Neural crest cell (in vitro differentiated cells): Measurements from ENCODE around the gene NUP214. TPM values are rescaled to one million over a fixed set of nuclear protein-coding genes. Genes with fewer than 3 reads are reported as not detected.

Source experiments
- DNase-seq: peaks from one replicate; pipeline ENCODE4 v3.0.0; 2021; ENCODE audit warnings: low read depth, mixed read lengths, low spot score
- H3K27ac Mint-ChIP-seq: one replicate; pipeline ENCODE4 v1.8.0; 2021; ENCODE audit warnings: mild to moderate bottlenecking, mixed read lengths; ENCODE audit not compliant: unreplicated experiment
- H3K27me3 Mint-ChIP-seq: 2 replicates; pipeline ENCODE4 v1.8.0; 2021; ENCODE audit warnings: low read depth, mild to moderate bottlenecking, mixed read lengths
- H3K36me3 Mint-ChIP-seq: 2 replicates; pipeline ENCODE4 v1.8.0; 2021; ENCODE audit warnings: low read depth, mild to moderate bottlenecking, mixed read lengths
- H3K4me1 Mint-ChIP-seq: 2 replicates; pipeline ENCODE4 v1.8.0; 2021; ENCODE audit warnings: mixed read lengths
- H3K4me3 Mint-ChIP-seq: one replicate; pipeline ENCODE4 v1.8.0; 2021; ENCODE audit warnings: mild to moderate bottlenecking, mixed read lengths
- H3K9me3 Mint-ChIP-seq: 2 replicates; pipeline ENCODE4 v1.8.0; 2021; ENCODE audit warnings: mixed read lengths
- total RNA-seq: library from RNA; stranded (reverse); gene quantifications from 2 replicates; pipeline ENCODE4 v1.2.1, GENCODE V29; 2021
- TF ChIP-seq, protein P1 (sequence below): fragments of 200-600 bp; sonication (generic); conservative IDR thresholded peaks from 2 replicates; pipeline ENCODE4 v1.5.0; 2021; ENCODE audit warnings: antibody characterized with exemption, mild to moderate bottlenecking

The NUP214 gene
- total RNA-seq, 1 donor from 2014 or later, result 77.9 TPM

GRCh38 chr9:131082774-131083512 is 42.4 kb upstream of the NUP214 start:
- no peaks in the 10 kb centered on the region for H3K9me3 Mint-ChIP-seq
- no peaks in the 10 kb centered on the region for H3K4me1 Mint-ChIP-seq
- DNase-seq, result no peak
- no peaks in the 10 kb centered on the region for H3K27me3 Mint-ChIP-seq
- TF ChIP-seq, protein P1, sequence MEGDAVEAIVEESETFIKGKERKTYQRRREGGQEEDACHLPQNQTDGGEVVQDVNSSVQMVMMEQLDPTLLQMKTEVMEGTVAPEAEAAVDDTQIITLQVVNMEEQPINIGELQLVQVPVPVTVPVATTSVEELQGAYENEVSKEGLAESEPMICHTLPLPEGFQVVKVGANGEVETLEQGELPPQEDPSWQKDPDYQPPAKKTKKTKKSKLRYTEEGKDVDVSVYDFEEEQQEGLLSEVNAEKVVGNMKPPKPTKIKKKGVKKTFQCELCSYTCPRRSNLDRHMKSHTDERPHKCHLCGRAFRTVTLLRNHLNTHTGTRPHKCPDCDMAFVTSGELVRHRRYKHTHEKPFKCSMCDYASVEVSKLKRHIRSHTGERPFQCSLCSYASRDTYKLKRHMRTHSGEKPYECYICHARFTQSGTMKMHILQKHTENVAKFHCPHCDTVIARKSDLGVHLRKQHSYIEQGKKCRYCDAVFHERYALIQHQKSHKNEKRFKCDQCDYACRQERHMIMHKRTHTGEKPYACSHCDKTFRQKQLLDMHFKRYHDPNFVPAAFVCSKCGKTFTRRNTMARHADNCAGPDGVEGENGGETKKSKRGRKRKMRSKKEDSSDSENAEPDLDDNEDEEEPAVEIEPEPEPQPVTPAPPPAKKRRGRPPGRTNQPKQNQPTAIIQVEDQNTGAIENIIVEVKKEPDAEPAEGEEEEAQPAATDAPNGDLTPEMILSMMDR, result no peak
- H3K36me3 Mint-ChIP-seq, result no peaks in the 10 kb centered on the region
- H3K27ac Mint-ChIP-seq, result no peak overlapping the region
- no peak overlapping the region for H3K4me3 Mint-ChIP-seq

- no peaks in the 10 kb centered on the region for H3K27me3 Mint-ChIP-seq
- no peak overlapping the region for H3K27ac Mint-ChIP-seq
- no peaks in the 10 kb centered on the region for H3K9me3 Mint-ChIP-seq
- H3K4me3 Mint-ChIP-seq, result no peak overlapping the region
- TF ChIP-seq, protein P1, result no peak
- H3K36me3 Mint-ChIP-seq, result no peaks in the 10 kb centered on the region
- DNase-seq, result no peak
- no peaks in the 10 kb centered on the region for H3K4me1 Mint-ChIP-seq
These were observed 40.6 kb upstream of the NUP214 start for GRCh38 chr9:131084661-131085369.

DNA sequence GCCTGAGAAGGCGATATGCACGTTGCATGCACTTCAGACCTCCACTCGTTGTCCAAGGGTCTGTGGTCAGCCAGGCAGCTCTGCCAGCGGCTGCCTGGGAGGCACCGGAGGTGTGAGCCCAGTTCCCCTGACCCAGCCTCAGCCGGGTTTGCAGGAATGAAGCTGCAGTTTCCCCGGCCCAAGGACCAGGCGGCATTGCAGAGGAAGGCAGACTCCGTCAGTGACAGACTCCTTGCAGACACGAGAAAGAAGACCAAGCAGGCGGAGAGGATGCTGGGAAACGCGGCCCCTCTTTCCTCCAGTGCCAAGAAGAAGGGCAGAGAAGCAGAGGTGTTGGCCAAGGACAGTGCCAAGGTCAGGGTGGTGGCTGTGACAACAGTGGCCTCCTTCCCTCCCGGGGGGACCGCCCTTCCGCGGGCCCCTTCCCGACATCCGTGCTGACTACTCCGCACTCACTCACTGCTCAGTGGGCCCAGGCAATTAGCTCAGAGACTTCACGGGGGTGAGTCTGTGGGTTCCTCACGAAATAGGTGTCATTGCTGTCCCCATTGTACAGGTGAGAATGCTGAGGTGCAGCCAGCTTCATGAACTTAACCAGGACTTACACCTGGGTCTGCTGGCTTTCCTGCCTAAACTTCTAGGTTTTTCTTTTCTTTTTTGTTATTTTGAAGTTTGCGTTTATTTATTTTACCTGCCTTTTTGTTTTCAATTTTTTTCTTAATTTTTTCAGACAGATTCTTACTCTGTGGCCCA is 39.8 kb upstream of the NUP214 start:
- H3K27ac Mint-ChIP-seq, result no peak overlapping the region
- no peak overlapping the region for H3K4me3 Mint-ChIP-seq
- no peak for DNase-seq
- H3K36me3 Mint-ChIP-seq, result no peaks in the 10 kb centered on the region
- no peaks in the 10 kb centered on the region for H3K27me3 Mint-ChIP-seq
- no peaks in the 10 kb centered on the region for H3K4me1 Mint-ChIP-seq
- H3K9me3 Mint-ChIP-seq, result no peaks in the 10 kb centered on the region
- TF ChIP-seq, protein P1, result no peak

DNA sequence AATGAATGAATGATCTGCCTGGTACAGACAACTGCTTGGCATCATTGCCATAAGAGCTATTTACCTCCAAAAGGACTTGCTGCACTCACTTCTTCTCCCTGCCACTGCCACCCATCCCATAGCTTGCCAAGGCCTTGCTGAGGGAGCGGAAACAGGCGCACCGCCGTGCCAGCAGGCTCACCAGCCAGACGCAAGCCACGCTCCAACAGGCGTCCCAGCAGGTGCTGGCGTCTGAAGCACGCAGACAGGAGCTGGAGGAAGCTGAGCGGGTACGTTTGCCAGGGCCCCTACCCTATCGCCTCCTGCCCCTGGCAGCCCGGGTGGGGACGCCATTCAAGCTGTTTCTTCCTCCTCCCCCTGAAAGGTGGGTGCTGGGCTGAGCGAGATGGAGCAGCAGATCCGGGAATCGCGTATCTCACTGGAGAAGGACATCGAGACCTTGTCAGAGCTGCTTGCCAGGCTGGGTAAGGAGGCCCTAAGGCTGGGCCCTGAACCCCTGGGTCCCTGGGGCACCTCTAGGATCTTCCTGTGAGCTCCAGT is 38.0 kb upstream of the NUP214 start:
- DNase-seq, result no peak
- no peaks in the 10 kb centered on the region for H3K36me3 Mint-ChIP-seq
- H3K4me3 Mint-ChIP-seq, result no peak overlapping the region
- no peak overlapping the region for H3K27ac Mint-ChIP-seq
- no peaks in the 10 kb centered on the region for H3K27me3 Mint-ChIP-seq
- no peaks in the 10 kb centered on the region for H3K4me1 Mint-ChIP-seq
- H3K9me3 Mint-ChIP-seq, result no peaks in the 10 kb centered on the region
- TF ChIP-seq, protein P1, result no peak

DNA sequence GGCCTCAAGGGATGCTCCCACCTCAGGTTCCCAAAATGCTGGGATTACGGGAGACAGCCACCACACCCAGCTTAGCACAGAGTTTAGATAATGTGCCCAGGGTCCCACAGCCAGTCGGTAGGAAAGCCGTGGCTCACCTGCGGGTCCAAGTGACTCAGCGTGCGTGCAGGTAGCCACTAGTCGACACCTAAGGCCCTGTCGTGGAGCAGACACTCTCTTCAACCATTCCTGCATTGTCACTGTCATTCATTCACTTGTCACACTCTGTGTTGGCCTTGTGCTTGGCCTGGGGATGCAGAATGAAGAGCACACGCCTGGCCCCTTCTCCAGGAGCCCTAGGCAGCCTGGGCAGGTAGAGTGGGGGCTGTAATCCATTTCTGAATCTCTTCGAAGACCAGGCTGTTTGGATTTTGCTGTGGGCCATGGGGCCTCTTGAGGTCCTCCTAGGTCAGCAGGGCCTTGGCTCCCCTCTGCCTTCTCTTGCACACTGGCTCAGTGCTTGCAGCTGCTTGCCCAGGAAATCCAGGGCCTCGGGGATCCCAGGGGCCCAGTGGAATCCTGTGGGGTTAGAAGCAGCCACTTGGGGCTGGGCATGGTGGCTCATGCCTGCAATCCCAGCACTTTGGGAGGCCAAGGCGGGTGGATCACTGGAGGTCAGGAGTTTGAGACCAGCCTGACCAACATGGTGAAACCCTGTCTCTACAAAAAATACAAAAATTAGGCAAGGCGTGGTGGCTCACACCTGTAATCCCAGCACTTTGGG is 35.2 kb upstream of the NUP214 start:
- TF ChIP-seq, protein P1, result no peak
- no peak overlapping the region for H3K27ac Mint-ChIP-seq
- H3K27me3 Mint-ChIP-seq, result peaks cover 2% of the 10 kb centered on the region
- no peak for DNase-seq
- no peak overlapping the region for H3K4me3 Mint-ChIP-seq
- H3K9me3 Mint-ChIP-seq, result no peaks in the 10 kb centered on the region
- H3K4me1 Mint-ChIP-seq, result peaks cover 4% of the 10 kb centered on the region
- no peaks in the 10 kb centered on the region for H3K36me3 Mint-ChIP-seq
